IPS-18c (cell line): ENCODE data around the gene ABCC2.

Experiments
- H3K4me3 ChIP-seq: 2 replicates; pipeline ENCODE4 v1.7.0; 2013; ENCODE audit warnings: low read depth, mild to moderate bottlenecking, low read length, moderate library complexity; ENCODE audit not compliant: insufficient read depth
- H3K9me3 ChIP-seq: one replicate; pipeline ENCODE4 v1.6.1; 2013; ENCODE audit warnings: mild to moderate bottlenecking, low read length, moderate library complexity; ENCODE audit not compliant: control insufficient read depth, insufficient read depth

ABCC2 gene

DNA sequence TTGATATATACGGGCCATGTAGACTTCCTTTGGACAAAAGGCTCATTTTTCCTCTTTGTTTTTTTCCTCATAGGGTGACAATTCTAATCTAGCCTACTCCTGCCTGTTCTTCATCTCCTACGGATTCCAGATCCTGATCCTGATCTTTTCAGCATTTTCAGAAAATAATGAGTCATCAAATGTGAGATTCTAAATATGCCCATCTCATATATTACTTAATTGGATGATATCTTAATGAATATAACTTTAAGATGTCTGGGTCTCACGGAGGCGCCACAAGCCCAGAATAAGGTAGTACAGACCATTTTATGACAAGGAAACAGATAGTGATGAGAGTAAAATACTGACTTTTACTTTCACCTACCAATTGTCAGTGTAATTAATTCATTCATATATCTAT lies 11.4 kb downstream of the ABCC2 start:
- Histone ChIP-seq H3K9me3 (no peaks in the 10 kb centered on the region), H3K4me3 (no peak overlapping the region)

DNA sequence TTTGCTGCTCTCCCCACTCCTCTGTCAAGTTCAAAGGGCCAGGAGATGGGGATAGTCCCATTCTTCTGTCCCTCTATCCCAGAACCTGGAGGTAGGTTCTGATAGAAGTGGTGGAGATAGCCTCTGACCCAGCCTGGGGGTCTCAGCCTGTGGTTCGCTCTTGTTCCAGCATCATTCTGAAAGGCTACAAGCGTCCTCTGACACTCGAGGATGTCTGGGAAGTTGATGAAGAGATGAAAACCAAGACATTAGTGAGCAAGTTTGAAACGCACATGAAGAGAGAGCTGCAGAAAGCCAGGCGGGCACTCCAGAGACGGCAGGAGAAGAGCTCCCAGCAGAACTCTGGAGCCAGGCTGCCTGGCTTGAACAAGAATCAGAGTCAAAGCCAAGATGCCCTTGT lies 14.5 kb downstream of the ABCC2 start:
- Histone ChIP-seq H3K4me3 (no peak overlapping the region), H3K9me3 (no peaks in the 10 kb centered on the region)

DNA sequence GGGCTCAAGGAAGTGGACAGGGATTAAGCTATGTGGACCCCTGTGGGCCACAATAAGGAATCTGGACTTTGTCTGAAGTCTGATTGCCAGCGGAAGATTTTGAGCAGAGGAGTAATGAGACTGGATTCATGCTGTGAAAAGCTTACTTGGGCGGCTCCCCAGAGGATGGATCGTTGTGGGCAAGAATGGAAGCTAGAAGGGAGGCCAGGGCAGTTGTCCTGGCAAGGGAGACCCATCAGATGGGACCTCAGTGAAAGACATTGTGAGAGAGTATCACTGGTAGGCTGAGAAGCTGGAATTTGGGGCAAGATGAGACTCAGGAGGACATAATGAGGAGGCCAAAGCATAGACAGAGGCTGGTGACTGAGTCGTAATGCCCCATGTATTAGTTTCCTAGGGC lies 15.6 kb downstream of the ABCC2 start:
- H3K9me3 ChIP-seq, result no peaks in the 10 kb centered on the region
- no peak overlapping the region for H3K4me3 ChIP-seq

DNA sequence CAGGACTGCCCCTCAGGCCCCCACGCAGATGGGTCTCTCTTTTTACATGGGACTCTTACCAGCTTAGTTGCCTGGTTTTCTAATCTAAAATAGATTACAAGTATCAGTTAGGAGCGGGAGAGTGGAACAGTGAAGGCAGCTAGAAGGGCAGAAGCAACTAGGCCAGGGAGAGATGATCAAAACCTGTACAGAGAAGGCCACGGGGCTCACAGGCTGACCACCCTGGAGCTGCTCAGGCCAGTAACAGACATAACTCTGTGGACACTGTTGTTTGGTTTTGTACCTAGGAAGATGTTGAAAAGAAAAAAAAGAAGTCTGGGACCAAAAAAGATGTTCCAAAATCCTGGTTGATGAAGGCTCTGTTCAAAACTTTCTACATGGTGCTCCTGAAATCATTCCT lies 16.5 kb downstream of the ABCC2 start:
- no peak overlapping the region for H3K4me3 ChIP-seq
- H3K9me3 ChIP-seq, result no peaks in the 10 kb centered on the region

DNA sequence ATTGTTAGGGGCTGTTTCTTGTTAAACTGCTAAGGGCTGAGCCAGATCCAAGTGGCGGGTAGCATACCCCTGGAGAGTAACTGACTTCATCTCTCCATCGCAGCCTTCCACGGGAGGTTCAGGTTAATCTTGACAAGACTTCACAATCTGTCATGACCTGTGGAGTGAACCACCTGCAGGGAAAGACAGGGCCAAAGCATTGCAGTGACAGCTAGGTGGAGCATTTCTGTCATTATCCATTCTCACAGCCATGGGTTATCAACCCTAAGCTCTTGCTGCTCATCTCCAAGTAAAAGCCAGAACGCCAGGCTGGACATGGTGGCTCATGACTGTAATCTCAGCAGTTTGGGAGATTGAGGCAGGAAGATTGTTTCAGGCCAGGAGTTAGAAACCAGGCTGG lies 17.2 kb downstream of the ABCC2 start:
- H3K4me3 ChIP-seq, result no peak overlapping the region

DNA sequence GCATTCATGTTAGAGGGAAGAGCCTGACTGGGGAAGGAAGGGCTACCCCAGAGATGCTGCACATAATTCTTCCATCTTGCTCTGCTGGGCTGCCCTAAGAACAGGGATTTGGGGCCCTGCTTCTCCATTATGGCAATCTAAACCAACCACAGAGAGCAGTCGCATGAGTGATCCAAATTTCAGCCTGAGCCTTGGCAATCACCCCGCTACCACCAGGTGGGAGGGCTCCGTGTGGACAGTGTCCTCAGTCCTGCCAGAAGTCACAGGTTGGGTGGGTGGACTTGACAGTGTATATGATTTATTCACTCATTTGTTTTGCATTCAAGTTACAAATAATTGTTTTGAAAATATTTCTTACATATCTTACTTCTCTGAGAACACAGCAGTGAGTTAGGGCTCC lies 22.0 kb downstream of the ABCC2 start:
- Histone ChIP-seq H3K4me3 (no peak overlapping the region), H3K9me3 (no peaks in the 10 kb centered on the region)

More for the DNA sequence above, 17.2 kb downstream of the ABCC2 start:
- no peaks in the 10 kb centered on the region for H3K9me3 ChIP-seq

DNA sequence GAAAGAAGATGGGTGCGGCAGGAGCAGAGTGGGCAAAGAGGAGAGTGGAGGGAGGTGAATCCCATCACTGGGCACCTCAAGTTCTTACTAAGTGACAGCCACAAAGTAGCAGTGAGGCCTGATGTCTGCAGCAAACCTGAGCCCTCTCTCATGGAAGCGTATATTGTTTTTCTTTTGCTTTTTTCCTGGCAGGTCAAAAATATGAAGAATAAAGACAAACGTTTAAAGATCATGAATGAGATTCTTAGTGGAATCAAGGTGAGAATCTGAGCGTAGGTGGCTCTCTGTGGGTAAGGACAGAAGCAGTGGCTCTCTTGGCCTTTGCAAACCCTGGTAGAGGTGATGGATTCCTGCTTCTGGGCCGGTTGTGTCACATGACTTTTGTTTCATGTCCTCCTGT lies 22.8 kb downstream of the ABCC2 start:
- H3K9me3 ChIP-seq, result no peaks in the 10 kb centered on the region
- no peak overlapping the region for H3K4me3 ChIP-seq

DNA sequence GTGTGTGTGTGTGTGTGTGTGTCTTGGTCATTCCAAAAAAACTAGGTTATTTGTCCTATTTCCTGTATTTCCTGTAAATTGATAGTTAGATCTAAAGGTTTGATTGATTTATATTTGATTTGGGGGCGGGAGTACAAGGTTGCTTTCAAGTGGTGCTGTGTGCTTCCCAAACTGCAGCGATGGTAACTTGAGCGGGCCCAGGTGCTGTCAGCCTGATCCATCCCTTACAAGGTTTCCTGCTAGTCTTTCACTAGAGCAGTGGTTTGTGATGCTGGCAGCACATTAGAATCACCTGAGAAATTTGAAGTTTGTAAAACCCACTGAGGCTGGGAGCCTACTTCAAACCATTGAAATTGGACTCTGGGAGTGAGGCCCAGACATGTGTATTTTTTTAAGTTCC lies 23.7 kb downstream of the ABCC2 start:
- Histone ChIP-seq H3K9me3 (no peaks in the 10 kb centered on the region), H3K4me3 (no peak overlapping the region)

DNA sequence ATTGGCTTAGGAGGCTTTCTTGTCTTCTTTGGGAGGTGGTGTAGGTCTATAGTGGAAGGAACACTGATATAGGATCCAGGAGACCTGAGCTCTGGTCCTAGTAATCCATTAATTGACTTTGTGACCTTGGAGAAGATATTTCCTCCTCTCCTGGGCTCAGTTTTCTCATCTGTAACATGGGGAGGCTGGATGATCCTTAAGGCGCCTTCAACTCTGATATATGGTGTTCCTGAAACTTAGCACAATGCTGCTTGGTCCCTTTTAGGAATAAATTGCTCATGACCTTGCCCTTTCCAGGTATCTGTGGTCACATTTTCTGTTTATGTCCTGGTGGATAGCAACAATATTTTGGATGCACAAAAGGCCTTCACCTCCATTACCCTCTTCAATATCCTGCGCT lies 25.3 kb downstream of the ABCC2 start:
- Histone ChIP-seq H3K4me3 (no peak overlapping the region), H3K9me3 (no peaks in the 10 kb centered on the region)

DNA sequence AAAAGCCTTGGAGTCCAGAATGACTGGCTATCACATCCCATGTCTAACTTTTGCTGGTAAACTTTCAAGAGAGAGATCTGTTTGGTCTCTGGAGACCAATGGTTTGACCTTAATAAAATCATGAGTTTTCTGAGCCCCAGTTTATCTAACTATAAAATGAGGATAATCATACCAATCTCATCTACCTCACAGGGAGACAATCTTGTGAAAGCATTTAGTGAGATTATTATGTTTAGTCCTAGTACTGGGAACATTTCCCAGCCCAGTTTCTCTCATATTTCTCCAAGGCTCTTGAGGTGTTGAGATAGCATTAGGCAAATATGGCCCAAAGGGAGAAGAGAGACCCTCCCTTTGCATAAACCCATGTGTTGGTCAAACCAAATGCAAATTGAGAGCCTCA lies 25.8 kb downstream of the ABCC2 start:
- no peaks in the 10 kb centered on the region for H3K9me3 ChIP-seq
- H3K4me3 ChIP-seq, result no peak overlapping the region

DNA sequence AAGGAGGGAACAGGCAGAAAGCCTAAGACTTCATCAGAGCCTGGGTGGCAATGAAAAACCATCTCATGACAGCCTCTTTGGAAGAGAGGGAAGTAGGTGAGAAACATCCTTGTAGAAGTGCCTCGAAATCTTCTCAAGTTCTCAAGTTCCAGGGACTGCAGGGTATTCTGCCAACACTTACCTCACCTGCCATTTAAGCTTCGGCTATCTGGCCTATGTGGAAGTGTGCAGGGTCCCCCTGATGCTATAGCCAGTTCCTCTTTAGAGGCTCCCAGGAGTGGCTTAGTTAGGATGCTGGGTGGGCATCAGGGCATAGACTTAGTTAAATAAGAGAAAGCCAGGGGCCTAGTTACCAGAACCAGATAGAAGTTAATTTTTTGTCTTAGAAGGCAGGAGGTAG lies 27.0 kb downstream of the ABCC2 start:
- H3K4me3 ChIP-seq, result no peak overlapping the region
- no peaks in the 10 kb centered on the region for H3K9me3 ChIP-seq

DNA sequence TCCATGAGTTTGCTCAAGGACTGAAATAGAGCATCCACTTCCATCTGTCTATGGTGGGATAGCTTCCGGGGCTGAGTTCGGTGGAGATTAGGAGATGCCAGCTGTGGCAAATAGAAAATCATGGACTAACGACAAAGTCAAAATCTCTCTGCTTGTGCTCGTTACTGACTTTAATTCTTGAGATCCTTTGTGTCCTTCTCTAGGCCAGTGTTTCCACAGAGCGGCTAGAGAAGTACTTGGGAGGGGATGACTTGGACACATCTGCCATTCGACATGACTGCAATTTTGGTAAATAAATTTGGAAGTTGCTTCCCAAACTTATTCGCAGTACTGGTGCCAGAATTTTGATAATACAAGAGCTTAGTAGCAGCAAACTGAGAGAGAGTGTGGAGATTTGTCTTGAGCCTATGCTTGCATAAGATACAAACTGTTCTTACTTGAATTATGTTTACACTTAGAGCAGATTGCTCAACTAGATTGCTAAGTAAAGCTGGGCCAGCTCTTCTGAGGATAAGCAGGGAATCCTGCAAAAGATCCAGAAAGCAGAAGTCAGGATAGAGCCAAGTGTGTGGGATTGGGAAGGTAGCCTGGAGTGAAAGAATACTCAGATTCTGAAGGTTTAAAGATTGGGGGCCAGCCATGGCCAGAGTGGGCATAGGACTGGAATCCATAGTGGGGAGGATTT lies 27.6 kb downstream of the ABCC2 start:
- H3K4me3 ChIP-seq, result no peak overlapping the region

DNA sequence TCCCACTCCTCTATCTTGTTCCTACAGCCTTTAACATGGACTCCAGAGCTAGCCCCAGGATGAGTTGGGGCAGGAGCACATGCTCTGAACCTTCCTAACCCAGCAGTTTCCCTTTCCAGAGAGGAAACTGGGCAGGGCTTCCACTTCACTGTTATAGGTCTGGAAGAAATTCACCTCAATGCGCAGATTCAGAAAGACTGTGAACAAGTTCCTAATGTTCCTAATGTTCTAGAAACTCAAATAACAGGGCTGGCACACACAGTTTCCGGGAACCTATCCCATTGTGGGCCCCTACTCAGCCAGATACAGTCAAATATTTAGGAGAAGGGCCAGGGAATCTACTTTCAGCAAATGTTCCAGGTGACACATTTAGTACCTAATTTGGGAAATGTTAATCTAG lies 29.7 kb downstream of the ABCC2 start:
- H3K4me3 ChIP-seq, result no peak overlapping the region
- H3K9me3 ChIP-seq, result no peaks in the 10 kb centered on the region

More for the DNA sequence above, 27.6 kb downstream of the ABCC2 start:
- H3K9me3 ChIP-seq, result no peaks in the 10 kb centered on the region

DNA sequence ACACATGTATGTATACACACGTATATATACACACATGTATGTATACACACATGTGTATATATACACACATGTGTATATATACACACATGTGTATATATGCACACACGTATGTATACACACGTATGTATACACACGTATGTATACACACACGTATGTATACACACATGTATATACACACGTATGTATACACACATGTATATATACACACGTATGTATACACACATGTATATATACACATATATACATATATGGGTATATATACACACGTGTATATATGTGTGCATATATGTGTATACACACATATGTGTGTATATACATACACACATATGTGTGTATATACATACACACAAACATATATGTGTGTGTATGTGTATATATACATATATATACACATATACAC lies 31.7 kb downstream of the ABCC2 start:
- no peaks in the 10 kb centered on the region for H3K9me3 ChIP-seq
- no peak overlapping the region for H3K4me3 ChIP-seq

DNA sequence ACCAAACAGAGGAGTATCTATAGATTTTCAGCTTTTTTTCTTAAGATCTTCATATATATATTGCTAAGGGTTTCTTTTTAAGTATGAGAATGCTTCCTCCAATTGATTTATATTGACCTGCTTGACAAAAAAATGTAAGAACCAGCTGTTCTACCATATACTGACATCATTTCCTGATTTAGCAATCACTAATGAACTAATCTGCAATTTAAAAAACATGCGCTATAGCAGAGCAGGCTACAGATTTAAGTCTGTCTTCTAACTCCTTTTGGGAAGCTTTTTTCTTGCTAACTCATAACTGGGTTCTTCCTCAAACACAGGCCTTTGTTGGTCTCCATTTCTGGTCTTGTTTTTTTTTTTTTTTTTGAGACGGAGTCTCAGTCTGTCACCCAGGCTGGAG lies 33.2 kb downstream of the ABCC2 start:
- H3K4me3 ChIP-seq, result no peak overlapping the region
- H3K9me3 ChIP-seq, result no peaks in the 10 kb centered on the region

DNA sequence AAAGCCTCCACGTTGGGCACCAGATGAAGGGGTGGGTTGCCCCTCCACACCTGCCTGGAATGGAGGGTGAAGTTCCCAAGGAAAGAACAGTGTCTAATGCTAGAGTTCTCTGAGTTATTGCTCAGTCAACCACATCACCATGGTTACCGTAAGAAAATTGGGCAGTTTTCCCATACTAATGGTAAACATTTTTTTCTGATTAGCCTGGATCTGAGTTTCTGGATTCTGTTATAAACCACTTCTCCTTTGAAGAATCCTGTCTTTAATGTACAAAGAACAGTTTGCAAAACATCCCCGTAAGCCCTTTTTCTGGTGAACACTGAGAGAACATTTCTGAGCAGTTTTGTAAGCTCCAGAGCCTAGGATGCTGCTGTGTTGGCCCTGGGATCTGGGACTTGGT lies 45.5 kb downstream of the ABCC2 start:
- Histone ChIP-seq H3K9me3 (no peaks in the 10 kb centered on the region), H3K4me3 (no peak overlapping the region)

DNA sequence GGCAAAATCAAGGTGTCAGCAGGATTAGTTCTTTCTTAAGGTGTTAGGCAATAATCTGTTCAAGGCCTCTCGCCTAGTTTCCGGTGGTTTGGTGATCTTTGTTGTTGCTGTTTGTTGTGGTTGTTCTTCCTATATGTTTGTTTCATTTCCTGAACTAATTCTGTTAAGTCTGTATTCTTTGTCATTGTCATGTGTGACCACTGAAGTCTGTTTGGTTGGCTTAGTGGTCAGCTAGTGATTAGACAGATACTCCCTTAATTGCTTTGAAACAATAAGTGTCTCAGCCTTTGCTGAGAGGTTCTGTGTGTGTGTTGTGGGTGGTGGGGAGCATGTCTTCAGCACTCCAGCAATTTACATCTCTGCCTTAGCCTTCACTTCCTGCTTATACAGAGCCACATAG lies 46.0 kb downstream of the ABCC2 start:
- no peak overlapping the region for H3K4me3 ChIP-seq
- no peaks in the 10 kb centered on the region for H3K9me3 ChIP-seq

DNA sequence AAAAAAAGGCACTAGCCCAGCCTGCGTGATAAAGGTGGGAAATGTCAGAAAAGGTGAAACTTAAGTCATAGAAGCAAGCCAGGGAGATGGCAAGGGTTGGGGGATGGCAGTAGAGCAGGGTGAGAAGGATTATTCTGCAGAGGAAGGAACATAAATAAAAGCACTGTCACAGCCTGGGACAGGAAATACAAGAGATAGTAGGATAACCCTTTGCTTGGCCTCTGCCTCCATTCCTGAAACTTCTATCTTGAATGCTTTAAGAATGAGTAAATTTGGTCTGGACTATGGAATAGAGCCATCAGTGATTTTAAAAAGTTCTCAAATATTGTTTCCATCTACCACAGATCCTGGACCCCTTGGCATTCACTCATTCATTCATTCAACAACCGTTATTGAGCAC lies 50.0 kb downstream of the ABCC2 start:
- no peaks in the 10 kb centered on the region for H3K9me3 ChIP-seq
- no peak overlapping the region for H3K4me3 ChIP-seq

DNA sequence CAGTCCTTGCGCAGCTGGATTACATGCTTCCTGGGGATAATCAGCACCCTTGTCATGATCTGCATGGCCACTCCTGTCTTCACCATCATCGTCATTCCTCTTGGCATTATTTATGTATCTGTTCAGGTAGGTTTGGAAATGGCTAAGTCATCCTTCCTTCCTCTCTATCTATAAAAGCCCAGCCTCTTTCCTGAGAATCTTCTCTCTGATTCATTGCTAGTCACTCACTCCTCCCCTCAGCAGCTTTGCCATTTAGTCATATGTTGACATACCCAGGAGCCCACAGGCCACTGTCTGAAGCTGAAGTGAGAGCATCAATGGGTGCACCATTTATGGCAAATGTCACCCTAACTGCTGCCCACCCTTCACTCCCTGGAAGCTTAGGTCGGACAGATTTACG lies 52.0 kb downstream of the ABCC2 start:
- Histone ChIP-seq H3K9me3 (no peaks in the 10 kb centered on the region), H3K4me3 (no peak overlapping the region)
